Measurements from ENCODE around the gene SHISA7.

Gene SHISA7

DNA sequence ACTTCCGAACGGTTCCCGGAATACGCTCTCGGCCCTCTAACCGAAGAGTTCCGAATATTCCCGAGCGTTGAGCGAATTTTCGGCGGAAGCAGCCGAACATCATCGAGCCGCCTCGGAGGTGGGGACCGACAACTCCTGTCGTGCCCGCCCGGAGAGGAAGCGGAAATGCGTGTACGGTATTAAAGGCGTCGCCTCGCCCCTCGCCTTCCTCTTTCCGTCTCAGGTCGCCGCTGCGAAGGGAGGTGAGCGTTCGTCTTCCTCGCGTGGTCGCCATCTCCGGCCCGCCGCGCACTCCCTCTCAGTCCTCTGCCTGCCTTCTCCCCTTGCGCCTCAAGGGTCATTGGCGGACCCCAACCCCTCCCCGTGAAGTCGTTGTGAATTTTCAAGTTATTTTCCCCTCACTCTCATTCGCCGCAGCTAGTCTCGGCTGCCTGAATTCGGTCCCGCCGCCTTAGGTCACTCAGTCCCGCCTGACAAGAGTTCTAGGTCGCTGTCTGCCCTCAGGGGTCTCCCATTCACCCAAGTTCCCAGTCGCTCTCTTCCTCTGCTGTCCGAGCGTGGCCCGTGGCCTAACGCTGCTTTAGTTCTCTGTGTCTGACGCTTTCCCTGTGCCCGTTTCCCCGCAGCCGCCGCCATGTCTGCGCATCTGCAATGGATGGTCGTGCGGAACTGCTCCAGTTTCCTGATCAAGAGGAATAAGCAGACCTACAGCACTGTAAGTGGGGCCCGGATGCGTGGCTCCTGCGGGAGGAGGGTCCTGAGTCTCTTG is 57.2 kb downstream of the SHISA7 start, which contains the start of gene RPL28:
RPL28 (plus strand) TSS at position 209 of the 769 bp plus-strand sequence; CDS start at position 635, 426 bp downstream.
- DNase-seq, result peak; percentile 99

DNA sequence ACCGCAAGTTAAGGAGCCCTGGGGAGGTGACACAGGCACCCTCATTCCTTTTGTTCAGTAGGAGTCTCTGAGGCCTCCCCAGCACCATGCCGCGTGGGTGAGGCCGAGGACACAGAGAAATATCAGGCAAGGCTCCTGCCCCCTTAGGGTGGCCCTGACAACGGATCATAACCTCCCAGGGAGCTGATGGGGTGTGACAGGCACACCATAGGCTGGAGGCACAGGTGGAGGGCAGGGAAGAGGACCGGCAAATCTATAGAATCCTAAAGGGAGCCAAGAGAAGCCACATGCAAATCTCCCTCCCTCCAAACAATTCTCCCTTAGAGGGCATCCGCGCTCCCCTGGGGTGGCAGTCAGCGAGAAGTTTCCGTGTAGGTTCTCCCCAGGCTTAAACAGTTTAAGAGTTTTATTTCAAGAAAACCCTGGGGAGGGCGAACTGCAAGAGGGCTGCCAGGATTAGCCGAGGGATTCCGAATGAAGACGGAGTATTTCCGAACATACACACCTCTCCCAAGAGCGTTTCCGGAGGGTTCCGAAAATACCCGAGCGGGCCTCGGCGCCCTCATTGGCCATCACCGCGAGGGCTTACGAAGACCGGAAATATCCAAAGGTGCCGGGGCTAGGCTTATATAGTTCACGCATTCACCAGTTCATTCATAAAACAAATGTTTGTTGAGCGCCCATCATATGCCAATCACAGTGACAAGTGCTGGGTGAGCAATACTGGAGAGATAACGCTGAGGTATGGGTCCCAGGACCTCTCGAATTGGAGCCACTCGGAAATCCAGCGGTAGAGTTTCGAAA is 58.0 kb downstream of the SHISA7 start:
- DNase-seq, result peak; percentile 96

DNA sequence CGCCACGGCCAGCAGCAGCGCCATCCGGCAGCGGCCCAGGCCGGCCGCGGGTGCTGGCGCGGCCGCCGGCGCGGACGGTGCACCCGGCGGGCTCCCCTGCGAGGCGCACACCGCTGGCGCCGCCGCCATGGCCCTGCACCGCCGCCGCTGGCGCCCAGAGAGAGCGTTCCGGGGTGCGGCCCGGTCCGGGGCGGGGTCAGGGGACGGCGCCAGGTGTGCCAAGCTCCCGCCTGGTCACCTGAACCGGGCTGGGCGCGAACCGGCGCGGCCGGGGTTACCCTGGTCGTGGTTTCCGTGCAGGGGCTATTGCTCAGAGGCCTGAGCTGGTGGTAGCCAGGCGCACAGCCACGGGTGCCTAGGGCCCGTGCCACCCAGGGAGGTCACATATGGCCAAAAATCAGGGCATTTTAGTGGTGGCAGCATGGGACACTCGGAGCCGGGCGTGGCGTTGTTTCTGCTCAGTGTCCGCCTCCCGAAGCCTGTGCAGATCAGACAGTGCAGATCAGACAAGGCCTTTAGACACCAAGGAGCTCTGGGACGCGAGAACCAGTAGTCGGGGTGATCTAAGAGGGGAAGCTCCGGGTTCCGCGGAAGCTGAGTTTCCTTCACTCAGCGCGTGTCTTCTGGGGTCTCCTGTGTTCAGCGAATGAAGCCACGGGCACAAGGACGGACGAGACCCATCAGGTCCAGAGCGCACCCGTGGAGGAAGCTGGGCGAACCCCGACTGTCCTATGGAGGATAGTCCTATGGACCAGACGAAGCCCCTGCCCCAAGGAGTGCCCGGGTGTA is 58.8 kb downstream of the SHISA7 start, which contains the start of gene TMEM238:
TMEM238 (minus strand) TSS at position 162 of the 789 bp plus-strand sequence; CDS start at position 129, 33 bp downstream.
- peak; percentile 48 for DNase-seq

DNA sequence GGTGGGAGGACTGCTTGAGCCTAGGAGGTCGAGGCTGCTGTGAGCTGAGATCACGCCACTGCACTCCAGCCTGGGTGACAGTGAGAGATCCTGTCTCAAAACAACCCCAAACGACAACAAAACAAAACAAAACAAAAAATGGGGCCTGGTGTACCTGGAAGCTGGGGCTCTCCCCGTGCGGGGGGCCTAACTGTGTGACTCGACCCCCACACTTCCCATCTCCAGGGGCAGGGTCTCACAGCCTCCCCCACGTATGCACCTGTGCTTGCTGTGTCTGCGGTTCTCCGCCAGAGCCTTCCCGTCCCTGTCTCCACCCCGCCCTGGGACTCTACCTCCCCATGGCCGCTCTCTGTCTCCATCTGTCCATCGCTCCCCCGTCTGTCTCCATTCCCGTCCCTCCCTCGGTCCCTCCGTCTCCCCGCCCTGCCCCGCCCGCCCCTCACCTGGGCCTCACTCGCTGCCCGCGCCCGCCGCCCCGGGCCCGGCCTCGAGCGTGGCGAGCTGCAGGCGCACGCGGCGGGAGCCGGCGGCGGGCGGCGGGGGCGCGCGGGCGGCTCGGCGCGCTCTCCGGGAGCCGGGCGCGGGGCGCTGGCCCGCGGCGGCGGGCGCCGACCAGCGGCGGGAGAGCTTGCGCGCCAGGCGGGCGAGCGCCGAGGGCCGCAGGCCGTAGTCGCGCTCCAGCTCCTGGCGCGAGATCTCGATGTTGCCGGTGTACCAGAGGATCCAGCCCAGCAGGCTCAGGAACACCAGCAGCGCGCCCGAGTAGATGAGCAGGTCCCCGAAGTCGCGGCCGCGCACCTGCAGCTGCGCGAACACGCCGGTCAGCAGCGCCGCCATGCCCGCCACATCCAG is 59.6 kb downstream of the SHISA7 start:
- peak; percentile 57 for DNase-seq

DNA sequence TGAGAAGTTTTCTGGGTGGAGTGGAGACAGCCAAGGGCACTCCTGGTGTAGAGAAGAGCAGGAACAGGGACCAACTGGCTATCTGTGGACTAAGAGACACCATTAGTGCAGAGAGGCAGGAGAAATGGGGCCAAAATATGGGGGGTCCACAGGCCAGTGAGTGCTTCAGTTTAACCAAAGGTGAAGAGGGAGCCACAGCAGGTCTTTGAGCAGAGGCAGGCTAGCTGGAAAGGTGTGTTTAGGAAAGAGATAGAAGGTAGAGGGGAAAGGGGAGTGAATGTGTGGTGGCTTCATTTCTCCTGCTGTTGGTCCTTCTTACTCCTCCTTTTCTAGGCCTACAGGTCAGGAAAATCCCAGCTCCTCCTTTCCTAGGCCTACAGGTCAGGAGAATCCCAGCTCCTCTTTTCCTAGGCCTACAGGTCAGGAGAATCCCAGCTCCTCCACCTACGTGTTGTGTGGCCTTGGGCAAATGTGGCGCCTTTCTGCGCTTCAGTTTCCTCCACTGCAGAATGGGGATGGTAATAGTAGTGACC is 60.5 kb downstream of the SHISA7 start:
- DNase-seq, result no peak

DNA sequence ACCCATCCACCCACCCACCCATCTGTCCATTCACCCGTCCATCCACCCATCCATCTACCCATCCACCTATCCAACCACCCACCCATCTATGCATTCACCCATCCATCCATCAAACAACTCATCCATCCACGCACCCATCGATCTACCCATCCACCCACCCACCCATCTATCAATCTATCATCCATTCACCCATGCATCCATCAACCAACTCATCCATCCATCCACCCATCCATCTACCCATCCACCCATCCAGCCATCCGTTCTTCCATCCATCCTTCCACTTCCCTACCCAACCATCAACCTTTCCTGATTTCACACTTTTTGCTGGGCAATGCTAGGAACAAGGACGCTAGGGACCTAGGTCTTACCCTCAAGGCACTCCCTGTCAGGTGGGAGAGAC is 61.1 kb downstream of the SHISA7 start:
- DNase-seq, result no peak

DNA sequence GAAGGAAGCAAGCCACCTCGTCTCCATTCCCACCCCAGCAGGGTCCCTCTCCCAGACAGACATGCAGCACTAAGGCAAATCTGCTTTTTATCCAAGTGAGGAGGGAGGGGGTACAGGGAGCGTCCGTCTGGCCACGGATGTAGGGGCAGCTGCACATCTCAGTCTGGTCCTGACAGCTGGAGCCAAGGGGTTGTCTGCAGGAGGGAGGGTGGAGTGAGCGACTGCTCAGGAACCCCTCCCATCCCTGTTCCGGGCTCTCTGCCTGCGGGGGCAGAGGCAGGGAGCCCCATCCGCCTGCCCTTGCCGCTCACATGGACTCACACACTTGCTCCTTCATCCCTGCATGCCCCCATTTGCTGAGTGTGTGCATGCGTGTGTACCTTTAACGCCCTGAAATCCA is 63.9 kb downstream of the SHISA7 start:
- DNase-seq, result no peak

All from CD4-positive, alpha-beta T cell treated with Interleukin-12 subunit alpha and Interleukin-12 subunit beta, for 1 hour (primary cell).